H9 (cell line): ENCODE results near the gene ARPC4. TPM values are rescaled to one million over a fixed set of nuclear protein-coding genes. Genes with fewer than 3 reads are reported as not detected.

Experiments used
- DNase-seq: peaks from one replicate; pipeline ENCODE4 v3.0.0-alpha.2; 2017
- H2AFZ ChIP-seq: one replicate; pipeline ENCODE4 v1.6.1; 2013; ENCODE audit warnings: mild to moderate bottlenecking, low read length, control low read depth, moderate library complexity
- H2AK5ac ChIP-seq: 2 replicates; pipeline ENCODE4 v1.6.1; 2013; ENCODE audit warnings: low read length, control low read depth, mixed read lengths; ENCODE audit not compliant: insufficient read length
- H2BK120ac ChIP-seq: one replicate; pipeline ENCODE4 v1.6.1; 2013; ENCODE audit warnings: low read depth, mild to moderate bottlenecking, low read length, control low read depth, inconsistent platforms; ENCODE audit not compliant: poor library complexity, severe bottlenecking
- H2BK12ac ChIP-seq: 2 replicates; pipeline ENCODE4 v1.6.1; 2013; ENCODE audit warnings: low read length, control low read depth, mixed read lengths, low read depth; ENCODE audit not compliant: insufficient read length
- H2BK15ac ChIP-seq: 2 replicates; pipeline ENCODE4 v1.6.1; 2013; ENCODE audit warnings: low read depth, low read length, control low read depth
- H2BK20ac ChIP-seq: one replicate; pipeline ENCODE4 v1.6.1; 2013; ENCODE audit warnings: low read depth, mild to moderate bottlenecking, low read length, control low read depth, inconsistent platforms; ENCODE audit not compliant: poor library complexity, severe bottlenecking
- H2BK5ac ChIP-seq: 2 replicates; pipeline ENCODE4 v1.6.1; 2013; ENCODE audit warnings: low read length, control low read depth, mixed read lengths; ENCODE audit not compliant: insufficient read length
- H3K14ac ChIP-seq: 2 replicates; pipeline ENCODE4 v1.6.1; 2013; ENCODE audit warnings: low read length, control low read depth; ENCODE audit not compliant: insufficient read depth
- H3K18ac ChIP-seq: 2 replicates; pipeline ENCODE4 v1.6.1; 2013; ENCODE audit warnings: low read depth, mild to moderate bottlenecking, mixed read lengths, low read length, control low read depth; ENCODE audit not compliant: insufficient read length
- H3K23ac ChIP-seq: 2 replicates; pipeline ENCODE4 v1.6.1; 2013; ENCODE audit warnings: low read length, control low read depth, mixed read lengths, low read depth; ENCODE audit not compliant: insufficient read length
- H3K23me2 ChIP-seq: 2 replicates; pipeline ENCODE4 v1.6.1; 2013; ENCODE audit warnings: low read depth, mild to moderate bottlenecking, mixed read lengths, low read length, control low read depth; ENCODE audit not compliant: insufficient read length, poor library complexity, severe bottlenecking
- H3K27ac ChIP-seq: 2 replicates; pipeline ENCODE4 v1.5.1; 2013; ENCODE audit warnings: low read length, control low read depth, mixed read lengths, low read depth; ENCODE audit not compliant: insufficient read length
- H3K27me3 ChIP-seq: 2 replicates; pipeline ENCODE4 v1.6.1; 2013; ENCODE audit warnings: low read length, control low read depth, inconsistent platforms; ENCODE audit not compliant: insufficient read depth
- H3K4ac ChIP-seq: 2 replicates; pipeline ENCODE4 v1.6.1; 2013; ENCODE audit warnings: low read depth, mild to moderate bottlenecking, control low read depth, inconsistent platforms, low read length, moderate library complexity
- H3K4me1 ChIP-seq: 2 replicates; pipeline ENCODE4 v1.6.1; 2013; ENCODE audit warnings: low read length, control low read depth, inconsistent platforms; ENCODE audit not compliant: insufficient read depth
- H3K4me2 ChIP-seq: 2 replicates; pipeline ENCODE4 v1.6.1; 2013; ENCODE audit warnings: low read length, control low read depth, mixed read lengths; ENCODE audit not compliant: insufficient read length, insufficient read depth
- H3K56ac ChIP-seq: 2 replicates; pipeline ENCODE4 v1.6.1; 2013; ENCODE audit warnings: low read depth, mild to moderate bottlenecking, mixed read lengths, low read length, control low read depth; ENCODE audit not compliant: insufficient read length
- H3K79me1 ChIP-seq: 2 replicates; pipeline ENCODE4 v1.6.1; 2013; ENCODE audit warnings: low read depth, mild to moderate bottlenecking, moderate library complexity, low read length, control low read depth, inconsistent platforms; ENCODE audit not compliant: insufficient read depth, poor library complexity, severe bottlenecking
- H3K79me2 ChIP-seq: 2 replicates; pipeline ENCODE4 v1.6.1; 2013; ENCODE audit warnings: low read length, control low read depth, inconsistent platforms; ENCODE audit not compliant: insufficient read depth
- H3K9ac ChIP-seq: 2 replicates; pipeline ENCODE4 v1.6.1; 2013; ENCODE audit warnings: low read length, control low read depth, mixed read lengths; ENCODE audit not compliant: insufficient read length; ENCODE audit errors: extremely low read depth
- H3K9me3 ChIP-seq: one replicate; pipeline ENCODE4 v1.6.1; 2013; ENCODE audit warnings: low read depth, low read length, inconsistent platforms; ENCODE audit not compliant: control insufficient read depth
- H3T11ph ChIP-seq: one replicate; pipeline ENCODE4 v1.6.1; 2013; ENCODE audit warnings: mild to moderate bottlenecking, low read length, control low read depth, inconsistent platforms
- H4K20me1 ChIP-seq: one replicate; pipeline ENCODE4 v1.6.1; 2013; ENCODE audit not compliant: control insufficient read depth, insufficient read length, insufficient read depth
- H4K5ac ChIP-seq: 2 replicates; pipeline ENCODE4 v1.6.1; 2013; ENCODE audit warnings: low read depth, mild to moderate bottlenecking, mixed read lengths, low read length, control low read depth; ENCODE audit not compliant: insufficient read length
- H4K8ac ChIP-seq: replicated peaks from 2 replicates; pipeline ENCODE4 v1.6.1; 2013; ENCODE audit warnings: low read length, control low read depth, mixed read lengths, low read depth; ENCODE audit not compliant: insufficient read length
- H4K91ac ChIP-seq: 2 replicates; pipeline ENCODE4 v1.6.1; 2013; ENCODE audit warnings: low read depth, mild to moderate bottlenecking, moderate library complexity, mixed read lengths, low read length, control low read depth; ENCODE audit not compliant: insufficient read length
- H3K27ac Mint-ChIP-seq, 3 experiments: 2 replicates in 2 of 3; 3 replicates in 1 of 3; pipeline ENCODE4 v1.8.0; 2020 to 2021; ENCODE audit warnings: mixed read lengths in 3 of 3, mild to moderate bottlenecking in 1 of 3, moderate library complexity in 1 of 3
- H3K27me3 Mint-ChIP-seq: 2 replicates; pipeline ENCODE4 v1.8.0; 2021; ENCODE audit warnings: low read depth, mild to moderate bottlenecking, moderate library complexity, mixed read lengths
- H3K36me3 Mint-ChIP-seq, 3 experiments: 2 replicates in 2 of 3; 3 replicates in 1 of 3; pipeline ENCODE4 v1.8.0; 2020 to 2021; ENCODE audit warnings: low read depth in 3 of 3, mixed read lengths in 3 of 3; ENCODE audit not compliant: insufficient read depth in 1 of 3
- H3K4me1 Mint-ChIP-seq, 2 experiments: 2 replicates each; pipeline ENCODE4 v1.8.0; 2020; ENCODE audit warnings: mixed read lengths in 2 of 2
- H3K4me3 Mint-ChIP-seq, 2 experiments: 2 replicates in 1 of 2; 3 replicates in 1 of 2; pipeline ENCODE4 v1.8.0; 2020 to 2021; ENCODE audit warnings: mild to moderate bottlenecking in 2 of 2, mixed read lengths in 2 of 2, moderate library complexity in 1 of 2
- H3K9me3 Mint-ChIP-seq, 2 experiments: 2 replicates in 1 of 2; 3 replicates in 1 of 2; pipeline ENCODE4 v1.8.0; 2020; ENCODE audit warnings: mild to moderate bottlenecking in 2 of 2, mixed read lengths in 2 of 2, moderate library complexity in 1 of 2
- WGBS: extraction: QIAGEN DNeasy Blood & Tissue Kit; methylation state at CpG from one replicate; pipeline ENCODE4 v1.1.7; 2013; ENCODE audit warnings: missing lambda C conversion rate, low lambda C conversion rate, mixed read lengths; ENCODE audit not compliant: insufficient read length; ENCODE audit errors: extremely low coverage; 5-methylcytosine and 5-hydroxymethylcytosine counted together
- total RNA-seq: library from RNA; stranded (reverse); gene quantifications from 2 replicates; pipeline ENCODE4 v1.2.1, GENCODE V29; 2021
- TF ChIP-seq, protein P1 (sequence below): fragments of 200-600 bp; sonication (generic); conservative IDR thresholded peaks from 3 replicates; pipeline ENCODE4 v1.8.0; 2021; ENCODE audit warnings: antibody characterized with exemption, mild to moderate bottlenecking

The ARPC4 gene
- total RNA-seq, 1 experiment from 2014 or later, result 161 TPM

DNA sequence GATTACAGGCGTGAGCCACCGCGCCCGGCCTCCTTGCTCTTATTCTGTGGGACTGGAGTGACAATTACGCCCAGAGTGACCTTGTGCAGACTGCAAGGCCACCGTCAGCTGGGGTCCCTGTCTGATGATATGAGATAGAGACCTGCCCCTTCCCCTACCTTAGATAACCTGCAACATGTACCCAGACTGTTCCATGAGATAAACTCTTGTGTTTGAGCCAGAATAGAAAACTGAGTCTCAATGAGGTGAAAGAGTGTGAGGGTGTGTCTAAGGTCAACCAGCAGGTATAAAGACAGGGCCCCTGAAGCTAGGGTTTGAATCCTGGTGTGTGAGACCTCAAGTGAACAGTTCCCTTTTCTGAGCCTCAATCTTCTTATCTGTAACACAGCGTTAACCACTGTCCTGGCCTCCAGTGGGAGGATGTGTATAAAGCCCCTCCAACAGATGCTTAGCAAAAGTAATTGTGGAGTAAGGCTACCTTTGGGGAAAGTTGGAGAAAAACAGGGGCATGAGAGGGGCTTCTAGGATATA is 6.6 kb upstream of the ARPC4 start:
- Histone ChIP-seq H3K79me2 (no peaks in the 10 kb centered on the region), H4K8ac (no peak overlapping the region), H3K9ac (no peak overlapping the region), H3K79me1 (no peaks in the 10 kb centered on the region), H3T11ph (no peak overlapping the region), H3K23me2 (no peaks in the 10 kb centered on the region), H3K4ac (no peak overlapping the region), H3K23ac (no peak overlapping the region), H2BK5ac (no peak overlapping the region), H2BK20ac (no peak overlapping the region), H3K4me2 (no peak overlapping the region), H2AFZ (no peak overlapping the region), H3K14ac (no peak overlapping the region), H3K27ac (no peak overlapping the region), H2BK12ac (no peak overlapping the region), H2AK5ac (no peak overlapping the region), H3K9me3 (no peaks in the 10 kb centered on the region), H4K20me1 (no peaks in the 10 kb centered on the region), H3K27me3 (no peaks in the 10 kb centered on the region), H3K18ac (no peak overlapping the region), H3K56ac (no peak overlapping the region), H3K4me1 (no peaks in the 10 kb centered on the region), H2BK120ac (no peak overlapping the region), H4K5ac (no peak overlapping the region), H2BK15ac (no peak overlapping the region), H4K91ac (no peak overlapping the region)
- no peaks in the 10 kb centered on the region for H3K9me3 Mint-ChIP-seq
- H3K4me1 Mint-ChIP-seq, result no peaks in the 10 kb centered on the region
- H3K36me3 Mint-ChIP-seq, result peaks cover 29 to 79% (median 78%) of the 10 kb centered on the region in 3 experiments; a peak in 6 of 7 replicates
- H3K4me3 Mint-ChIP-seq, result no peak overlapping the region
- no peak for DNase-seq
- TF ChIP-seq, protein P1, sequence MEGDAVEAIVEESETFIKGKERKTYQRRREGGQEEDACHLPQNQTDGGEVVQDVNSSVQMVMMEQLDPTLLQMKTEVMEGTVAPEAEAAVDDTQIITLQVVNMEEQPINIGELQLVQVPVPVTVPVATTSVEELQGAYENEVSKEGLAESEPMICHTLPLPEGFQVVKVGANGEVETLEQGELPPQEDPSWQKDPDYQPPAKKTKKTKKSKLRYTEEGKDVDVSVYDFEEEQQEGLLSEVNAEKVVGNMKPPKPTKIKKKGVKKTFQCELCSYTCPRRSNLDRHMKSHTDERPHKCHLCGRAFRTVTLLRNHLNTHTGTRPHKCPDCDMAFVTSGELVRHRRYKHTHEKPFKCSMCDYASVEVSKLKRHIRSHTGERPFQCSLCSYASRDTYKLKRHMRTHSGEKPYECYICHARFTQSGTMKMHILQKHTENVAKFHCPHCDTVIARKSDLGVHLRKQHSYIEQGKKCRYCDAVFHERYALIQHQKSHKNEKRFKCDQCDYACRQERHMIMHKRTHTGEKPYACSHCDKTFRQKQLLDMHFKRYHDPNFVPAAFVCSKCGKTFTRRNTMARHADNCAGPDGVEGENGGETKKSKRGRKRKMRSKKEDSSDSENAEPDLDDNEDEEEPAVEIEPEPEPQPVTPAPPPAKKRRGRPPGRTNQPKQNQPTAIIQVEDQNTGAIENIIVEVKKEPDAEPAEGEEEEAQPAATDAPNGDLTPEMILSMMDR, result no peak
- WGBS, result no CpG with 5 or more reads among the region's 7 CpGs
- H3K27me3 Mint-ChIP-seq, result no peaks in the 10 kb centered on the region
- H3K27ac Mint-ChIP-seq, result no peak overlapping the region
